ENCODE measurements around the gene MRPL51. TPM values are rescaled to one million over a fixed set of nuclear protein-coding genes. Genes with fewer than 3 reads are reported as not detected.
"Not testable (repeated sequence)": the region's sequence is repeated elsewhere in the genome, so short reads cannot be mapped to it uniquely, and the experiment has no call there.

Gene MRPL51
- total RNA-seq, 1 donor from 2014 or later, result 202 TPM

DNA sequence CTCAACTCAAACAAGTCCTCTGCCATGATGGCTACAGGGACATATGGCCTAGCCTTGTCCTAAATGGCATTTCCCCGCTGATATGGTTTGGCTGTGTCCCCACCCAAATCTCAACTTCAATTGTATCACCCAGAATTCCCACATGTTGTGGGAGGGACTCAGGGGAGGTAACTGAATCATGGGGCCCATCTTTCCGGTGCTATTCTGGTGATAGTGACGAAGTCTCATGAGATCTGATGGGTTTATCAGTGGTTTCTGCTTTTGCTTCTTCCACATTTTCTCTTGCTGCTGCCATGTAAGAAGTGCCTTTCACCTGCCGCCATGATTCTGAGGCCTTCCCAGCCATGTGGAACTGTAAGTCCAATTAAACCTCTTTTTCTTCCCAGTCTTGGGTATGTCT lies 26.3 kb downstream of the MRPL51 start:
- H4K20me1 ChIP-seq (ENCODE audit: insufficient read depth, low read length), result peaks cover 35% of the 10 kb centered on the region
- not testable (repeated sequence) for H3K27ac Mint-ChIP-seq (ENCODE audit: unreplicated experiment); H3K9ac ChIP-seq (ENCODE audit: low read length); H3K4me3 Mint-ChIP-seq (ENCODE audit: unreplicated experiment); H3K4me2 ChIP-seq (ENCODE audit: low read length); H3K9me3 Mint-ChIP-seq (ENCODE audit: unreplicated experiment); H3K27me3 Mint-ChIP-seq (ENCODE audit: low read depth, unreplicated experiment); DNase-seq (ENCODE audit: low read depth); H3K9me3 ChIP-seq (ENCODE audit: insufficient read depth, low read depth, low read length); H3K27me3 ChIP-seq (ENCODE audit: insufficient read depth, low read length); H2AFZ ChIP-seq (ENCODE audit: low read depth, low read length); H3K4me3 ChIP-seq (ENCODE audit: insufficient read depth, low read depth, low read length); H3K27ac ChIP-seq (ENCODE audit: low read depth, low read length); FAIRE-seq
- peaks cover 14% of the 10 kb centered on the region for H3K4me1 ChIP-seq (ENCODE audit: insufficient read depth, low read length)
- Mint-ChIP-seq H3K36me3 (ENCODE audit: low read depth, unreplicated experiment) (peaks cover 23% of the 10 kb centered on the region), H3K4me1 (ENCODE audit: low read depth, unreplicated experiment) (peaks cover 19% of the 10 kb centered on the region)
- H3K79me2 ChIP-seq (ENCODE audit: insufficient read depth, low read length), result peaks cover 24% of the 10 kb centered on the region
- peaks cover 18% of the 10 kb centered on the region for H3K36me3 ChIP-seq (ENCODE audit: insufficient read depth, low read length)

DNA sequence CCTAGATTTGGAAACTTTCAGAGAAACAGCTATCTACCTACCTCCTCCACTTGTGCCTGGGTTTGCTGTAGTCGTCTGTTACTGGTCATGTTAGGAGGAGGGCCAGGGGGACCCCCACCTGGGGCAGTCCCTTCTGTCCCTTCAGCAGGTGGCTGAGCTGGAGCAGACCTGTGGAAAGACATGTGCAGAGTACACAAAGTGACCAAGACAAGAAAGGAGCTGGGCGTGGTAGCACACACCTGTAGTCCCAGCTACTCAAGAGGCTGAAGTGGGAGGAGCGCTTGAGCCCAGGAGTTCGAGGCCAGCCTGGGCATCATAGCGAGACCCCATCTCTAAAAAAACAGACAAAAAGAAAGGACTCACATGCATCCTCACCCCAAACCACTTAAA lies 26.9 kb downstream of the MRPL51 start:
- no peak overlapping the region for H3K4me2 ChIP-seq (ENCODE audit: low read length)
- no peak for FAIRE-seq
- H3K9ac ChIP-seq (ENCODE audit: low read length), result no peak overlapping the region
- Mint-ChIP-seq H3K27me3 (ENCODE audit: low read depth, unreplicated experiment) (no peaks in the 10 kb centered on the region), H3K4me3 (ENCODE audit: unreplicated experiment) (no peak overlapping the region), H3K27ac (ENCODE audit: unreplicated experiment) (no peak overlapping the region), H3K9me3 (ENCODE audit: unreplicated experiment) (no peaks in the 10 kb centered on the region), H3K36me3 (ENCODE audit: low read depth, unreplicated experiment) (peaks cover 28% of the 10 kb centered on the region), H3K4me1 (ENCODE audit: low read depth, unreplicated experiment) (peaks cover 19% of the 10 kb centered on the region)
- no peaks in the 10 kb centered on the region for H3K27me3 ChIP-seq (ENCODE audit: insufficient read depth, low read length)
- peaks cover 18% of the 10 kb centered on the region for H3K36me3 ChIP-seq (ENCODE audit: insufficient read depth, low read length)
- no peak overlapping the region for H2AFZ ChIP-seq (ENCODE audit: low read depth, low read length)
- DNase-seq (ENCODE audit: low read depth), result no peak
- no peak overlapping the region for H3K4me3 ChIP-seq (ENCODE audit: insufficient read depth, low read depth, low read length)
- peaks cover 14% of the 10 kb centered on the region for H3K4me1 ChIP-seq (ENCODE audit: insufficient read depth, low read length)
- H3K27ac ChIP-seq (ENCODE audit: low read depth, low read length), result no peak overlapping the region
- no peak for TF ChIP-seq EZH2 (IDR thresholded peaks at IDR 0.05; ENCODE audit: insufficient read depth, low read length)
- TF ChIP-seq, protein P1, sequence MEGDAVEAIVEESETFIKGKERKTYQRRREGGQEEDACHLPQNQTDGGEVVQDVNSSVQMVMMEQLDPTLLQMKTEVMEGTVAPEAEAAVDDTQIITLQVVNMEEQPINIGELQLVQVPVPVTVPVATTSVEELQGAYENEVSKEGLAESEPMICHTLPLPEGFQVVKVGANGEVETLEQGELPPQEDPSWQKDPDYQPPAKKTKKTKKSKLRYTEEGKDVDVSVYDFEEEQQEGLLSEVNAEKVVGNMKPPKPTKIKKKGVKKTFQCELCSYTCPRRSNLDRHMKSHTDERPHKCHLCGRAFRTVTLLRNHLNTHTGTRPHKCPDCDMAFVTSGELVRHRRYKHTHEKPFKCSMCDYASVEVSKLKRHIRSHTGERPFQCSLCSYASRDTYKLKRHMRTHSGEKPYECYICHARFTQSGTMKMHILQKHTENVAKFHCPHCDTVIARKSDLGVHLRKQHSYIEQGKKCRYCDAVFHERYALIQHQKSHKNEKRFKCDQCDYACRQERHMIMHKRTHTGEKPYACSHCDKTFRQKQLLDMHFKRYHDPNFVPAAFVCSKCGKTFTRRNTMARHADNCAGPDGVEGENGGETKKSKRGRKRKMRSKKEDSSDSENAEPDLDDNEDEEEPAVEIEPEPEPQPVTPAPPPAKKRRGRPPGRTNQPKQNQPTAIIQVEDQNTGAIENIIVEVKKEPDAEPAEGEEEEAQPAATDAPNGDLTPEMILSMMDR (IDR thresholded peaks at IDR 0.05; ENCODE audit: insufficient read depth, low read depth, low read length), result no peak
- H3K9me3 ChIP-seq (ENCODE audit: insufficient read depth, low read depth, low read length), result no peaks in the 10 kb centered on the region
- H3K79me2 ChIP-seq (ENCODE audit: insufficient read depth, low read length), result peaks cover 24% of the 10 kb centered on the region
- H4K20me1 ChIP-seq (ENCODE audit: insufficient read depth, low read length), result peaks cover 35% of the 10 kb centered on the region

DNA sequence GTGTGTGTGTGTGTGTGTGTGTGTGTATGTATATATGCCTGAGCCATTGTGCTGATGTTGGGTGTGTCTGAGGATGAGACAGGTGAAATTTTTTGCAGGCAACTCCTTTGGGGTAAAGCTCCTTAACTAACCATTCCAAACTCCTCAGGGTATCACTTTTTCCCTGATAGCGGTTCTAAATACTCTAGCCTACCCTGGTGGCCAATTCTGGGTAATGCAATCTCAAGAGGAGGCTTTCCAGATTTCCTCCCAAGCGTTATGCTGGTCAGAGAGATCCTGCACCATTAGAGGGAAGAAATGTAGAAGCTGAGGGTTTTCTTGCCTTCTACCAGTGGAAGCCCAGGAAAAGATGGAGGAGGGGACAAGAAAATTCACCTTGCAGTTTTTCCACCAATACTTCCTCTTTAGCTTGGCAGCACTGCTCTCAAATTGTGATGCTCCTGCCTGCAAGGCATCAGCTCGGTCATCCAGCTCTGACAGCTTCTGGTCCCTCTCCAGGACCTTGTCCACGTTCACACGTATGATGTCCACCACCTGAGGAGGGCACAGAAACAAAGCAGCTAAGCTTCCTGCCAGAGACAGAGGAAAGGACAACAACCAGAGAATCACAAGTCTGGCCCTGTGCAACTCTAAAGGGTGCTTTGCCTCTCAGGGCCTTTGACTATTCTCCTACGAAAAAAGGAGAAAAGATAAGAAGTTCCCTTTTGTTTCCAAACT lies 27.4 kb downstream of the MRPL51 start:
- no peak overlapping the region for H3K27ac ChIP-seq (ENCODE audit: low read depth, low read length)
- Mint-ChIP-seq H3K9me3 (ENCODE audit: unreplicated experiment) (no peaks in the 10 kb centered on the region), H3K4me1 (ENCODE audit: low read depth, unreplicated experiment) (peaks cover 19% of the 10 kb centered on the region), H3K27me3 (ENCODE audit: low read depth, unreplicated experiment) (no peaks in the 10 kb centered on the region), H3K36me3 (ENCODE audit: low read depth, unreplicated experiment) (peaks cover 34% of the 10 kb centered on the region), H3K27ac (ENCODE audit: unreplicated experiment) (no peak overlapping the region), H3K4me3 (ENCODE audit: unreplicated experiment) (no peak overlapping the region)
- H3K4me2 ChIP-seq (ENCODE audit: low read length), result no peak overlapping the region
- peaks cover 24% of the 10 kb centered on the region for H3K79me2 ChIP-seq (ENCODE audit: insufficient read depth, low read length)
- no peak overlapping the region for H3K9ac ChIP-seq (ENCODE audit: low read length)
- no peaks in the 10 kb centered on the region for H3K27me3 ChIP-seq (ENCODE audit: insufficient read depth, low read length)
- H3K9me3 ChIP-seq (ENCODE audit: insufficient read depth, low read depth, low read length), result no peaks in the 10 kb centered on the region
- no peak overlapping the region for H3K4me3 ChIP-seq (ENCODE audit: insufficient read depth, low read depth, low read length)
- peaks cover 19% of the 10 kb centered on the region for H3K36me3 ChIP-seq (ENCODE audit: insufficient read depth, low read length)
- H2AFZ ChIP-seq (ENCODE audit: low read depth, low read length), result no peak overlapping the region
- DNase-seq (ENCODE audit: low read depth) (peak; percentile 41), FAIRE-seq (peak; percentile 5)
- peaks cover 35% of the 10 kb centered on the region for H4K20me1 ChIP-seq (ENCODE audit: insufficient read depth, low read length)
- TF ChIP-seq, protein P1 (IDR thresholded peaks at IDR 0.05; ENCODE audit: insufficient read depth, low read depth, low read length), result peak; percentile 87
- no peak for TF ChIP-seq EZH2 (IDR thresholded peaks at IDR 0.05; ENCODE audit: insufficient read depth, low read length)
- H3K4me1 ChIP-seq (ENCODE audit: insufficient read depth, low read length), result peaks cover 14% of the 10 kb centered on the region

Measured in astrocyte (in vitro differentiated cells and primary cell).